ENCODE results near the gene MTIF2. TPM values are rescaled to one million over a fixed set of nuclear protein-coding genes. Genes with fewer than 3 reads are reported as not detected.

MTIF2 gene
- total RNA-seq, 1 experiment from 2014 or later: 34.1 TPM

DNA sequence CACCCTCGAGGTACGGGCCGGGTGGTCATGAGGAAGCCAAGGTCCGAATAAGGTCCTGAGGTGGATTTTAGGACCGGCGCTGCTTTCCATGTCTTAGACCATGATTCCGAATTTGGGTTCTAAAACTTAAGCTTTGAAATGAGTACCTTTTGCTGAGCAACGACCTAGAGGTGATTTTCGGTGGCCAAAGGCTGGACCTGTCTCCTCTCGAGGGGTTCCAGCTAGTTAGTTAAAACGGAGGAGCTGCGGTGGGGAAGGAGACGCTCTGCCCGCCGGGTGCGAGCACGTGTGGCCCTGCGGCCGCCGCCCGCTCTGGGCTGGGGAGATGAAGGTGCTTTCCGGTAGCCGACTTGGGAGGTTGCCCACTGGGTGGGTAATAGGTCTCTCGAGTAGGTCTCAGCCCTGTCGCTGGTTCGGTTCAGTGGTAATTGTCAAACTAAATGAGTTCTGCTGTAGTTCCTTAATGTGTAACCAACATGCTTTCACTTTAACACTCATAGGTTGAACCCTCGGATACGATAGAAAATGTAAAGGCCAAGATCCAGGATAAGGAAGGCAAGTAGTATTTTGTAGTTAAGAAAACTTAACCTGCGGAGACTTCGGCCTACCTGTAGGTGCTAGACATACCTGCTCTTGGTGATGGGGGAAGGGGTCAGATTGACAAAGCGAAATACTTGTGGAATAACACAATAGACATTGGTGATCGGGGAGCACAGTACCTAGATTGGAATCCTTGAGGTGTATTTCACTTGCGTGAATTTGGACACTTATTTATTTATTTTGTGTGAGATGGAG, 36.0 kb downstream of the MTIF2 start:
- H3K27me3 ChIP-seq (ENCODE audit: control insufficient read depth, insufficient read depth, low read length): no peaks in the 10 kb centered on the region
- intact Hi-C loops (cut with micrococcal nuclease; ENCODE audit: unreplicated experiment) (no loop called here), in situ Hi-C loops (cut with HindIII; ENCODE audit: low pct_unique_long_range_greater_than_20kb, low sequenced_read_pairs) (no loop called here)
- no peaks in the 10 kb centered on the region for H3K9me3 ChIP-seq (ENCODE audit: control insufficient read depth, insufficient read depth, low read depth, low read length)
- H3K27ac ChIP-seq (ENCODE audit: low read length): peak overlapping the region; percentile 100
- TF ChIP-seq POLR2AphosphoS5 (IDR thresholded peaks at IDR 0.05; ENCODE audit: low read depth, low read length): no peak; the same call in 1 of the 2 replicates
- TF ChIP-seq, protein P1, sequence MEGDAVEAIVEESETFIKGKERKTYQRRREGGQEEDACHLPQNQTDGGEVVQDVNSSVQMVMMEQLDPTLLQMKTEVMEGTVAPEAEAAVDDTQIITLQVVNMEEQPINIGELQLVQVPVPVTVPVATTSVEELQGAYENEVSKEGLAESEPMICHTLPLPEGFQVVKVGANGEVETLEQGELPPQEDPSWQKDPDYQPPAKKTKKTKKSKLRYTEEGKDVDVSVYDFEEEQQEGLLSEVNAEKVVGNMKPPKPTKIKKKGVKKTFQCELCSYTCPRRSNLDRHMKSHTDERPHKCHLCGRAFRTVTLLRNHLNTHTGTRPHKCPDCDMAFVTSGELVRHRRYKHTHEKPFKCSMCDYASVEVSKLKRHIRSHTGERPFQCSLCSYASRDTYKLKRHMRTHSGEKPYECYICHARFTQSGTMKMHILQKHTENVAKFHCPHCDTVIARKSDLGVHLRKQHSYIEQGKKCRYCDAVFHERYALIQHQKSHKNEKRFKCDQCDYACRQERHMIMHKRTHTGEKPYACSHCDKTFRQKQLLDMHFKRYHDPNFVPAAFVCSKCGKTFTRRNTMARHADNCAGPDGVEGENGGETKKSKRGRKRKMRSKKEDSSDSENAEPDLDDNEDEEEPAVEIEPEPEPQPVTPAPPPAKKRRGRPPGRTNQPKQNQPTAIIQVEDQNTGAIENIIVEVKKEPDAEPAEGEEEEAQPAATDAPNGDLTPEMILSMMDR (IDR thresholded peaks at IDR 0.05): no peak
- TF ChIP-seq TCF7L2 (IDR thresholded peaks at IDR 0.05; ENCODE audit: low read depth, low read length): no peak
- TF ChIP-seq SIN3A (IDR thresholded peaks at IDR 0.05; ENCODE audit: borderline replicate concordance, insufficient read depth, low read depth, low read length): no peak
- TF ChIP-seq, protein P2, sequence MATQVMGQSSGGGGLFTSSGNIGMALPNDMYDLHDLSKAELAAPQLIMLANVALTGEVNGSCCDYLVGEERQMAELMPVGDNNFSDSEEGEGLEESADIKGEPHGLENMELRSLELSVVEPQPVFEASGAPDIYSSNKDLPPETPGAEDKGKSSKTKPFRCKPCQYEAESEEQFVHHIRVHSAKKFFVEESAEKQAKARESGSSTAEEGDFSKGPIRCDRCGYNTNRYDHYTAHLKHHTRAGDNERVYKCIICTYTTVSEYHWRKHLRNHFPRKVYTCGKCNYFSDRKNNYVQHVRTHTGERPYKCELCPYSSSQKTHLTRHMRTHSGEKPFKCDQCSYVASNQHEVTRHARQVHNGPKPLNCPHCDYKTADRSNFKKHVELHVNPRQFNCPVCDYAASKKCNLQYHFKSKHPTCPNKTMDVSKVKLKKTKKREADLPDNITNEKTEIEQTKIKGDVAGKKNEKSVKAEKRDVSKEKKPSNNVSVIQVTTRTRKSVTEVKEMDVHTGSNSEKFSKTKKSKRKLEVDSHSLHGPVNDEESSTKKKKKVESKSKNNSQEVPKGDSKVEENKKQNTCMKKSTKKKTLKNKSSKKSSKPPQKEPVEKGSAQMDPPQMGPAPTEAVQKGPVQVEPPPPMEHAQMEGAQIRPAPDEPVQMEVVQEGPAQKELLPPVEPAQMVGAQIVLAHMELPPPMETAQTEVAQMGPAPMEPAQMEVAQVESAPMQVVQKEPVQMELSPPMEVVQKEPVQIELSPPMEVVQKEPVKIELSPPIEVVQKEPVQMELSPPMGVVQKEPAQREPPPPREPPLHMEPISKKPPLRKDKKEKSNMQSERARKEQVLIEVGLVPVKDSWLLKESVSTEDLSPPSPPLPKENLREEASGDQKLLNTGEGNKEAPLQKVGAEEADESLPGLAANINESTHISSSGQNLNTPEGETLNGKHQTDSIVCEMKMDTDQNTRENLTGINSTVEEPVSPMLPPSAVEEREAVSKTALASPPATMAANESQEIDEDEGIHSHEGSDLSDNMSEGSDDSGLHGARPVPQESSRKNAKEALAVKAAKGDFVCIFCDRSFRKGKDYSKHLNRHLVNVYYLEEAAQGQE (IDR thresholded peaks at IDR 0.05; ENCODE audit: insufficient read depth in 1 of 2, low read depth in 2 of 2, low read length in 1 of 2): no peak
- ATAC-seq (no peak), DNase-seq (ENCODE audit: low read depth, low spot score) (no peak)
- CTCF ChIA-PET: no interaction called here
- peak overlapping the region; percentile 78 to 99 for H3K4me3 ChIP-seq (ENCODE audit: low read depth in 2 of 2, low read length in 2 of 2)
- peaks cover 27% of the 10 kb centered on the region for H3K4me1 ChIP-seq (ENCODE audit: control insufficient read depth, insufficient read depth, low read length)
- TSS peak; percentile 85 for BruUV-seq (replicated peaks)
- peaks cover 38% of the 10 kb centered on the region for H3K36me3 ChIP-seq (ENCODE audit: control insufficient read depth, insufficient read depth, low read length)
- POLR2A ChIA-PET: no interaction called here

DNA sequence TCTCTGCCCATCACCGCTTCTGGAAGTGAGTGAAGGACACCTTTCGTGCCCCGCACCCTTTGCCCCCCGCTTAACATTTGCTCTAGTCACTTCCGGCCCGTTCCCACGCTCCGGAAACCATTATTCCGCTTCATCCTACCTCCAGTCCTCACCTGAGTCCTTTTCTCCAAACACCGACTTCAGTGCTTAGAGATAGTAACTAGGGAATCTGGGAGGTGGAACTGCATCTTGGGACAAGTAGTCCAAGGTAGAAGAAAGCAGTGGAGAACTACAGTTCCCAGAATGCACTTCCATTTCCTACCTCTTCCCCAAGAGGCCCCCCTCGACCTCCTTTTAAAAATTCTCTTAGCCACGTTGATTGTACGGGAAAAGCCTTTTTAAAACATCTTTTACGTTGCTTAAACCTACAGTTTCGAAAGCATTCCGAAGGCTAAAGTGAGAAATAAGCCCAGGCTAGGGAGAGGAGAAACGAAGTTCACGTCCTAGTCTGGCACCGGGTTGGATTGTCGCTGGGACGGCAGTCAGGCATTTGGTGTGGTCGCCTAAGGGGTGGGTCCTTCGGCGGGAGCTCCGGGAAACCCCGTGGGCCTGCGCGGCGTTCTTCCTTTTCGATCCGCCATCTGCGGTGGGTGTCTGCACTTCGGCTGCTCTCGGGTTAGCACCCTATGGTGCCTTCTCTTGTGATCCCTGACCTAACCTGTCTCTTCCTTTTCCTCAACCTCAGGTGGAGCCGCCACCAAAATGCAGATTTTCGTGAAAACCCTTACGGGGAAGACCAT, 36.8 kb downstream of the MTIF2 start, which contains the start of the genes CLHC1 and RPS27A:
CLHC1 (minus strand) TSS at position 210 of the 779 bp plus-strand sequence. CDS start 9,882 bp downstream, outside the sequence.
RPS27A (plus strand) TSS at position 605 of the 779 bp plus-strand sequence; CDS start at position 742, 137 bp downstream.
- peaks cover 27% of the 10 kb centered on the region for H3K4me1 ChIP-seq (ENCODE audit: control insufficient read depth, insufficient read depth, low read length)
- ChIA-PET POLR2A (no interaction called here), CTCF (no interaction called here)
- no TSS peak for BruUV-seq (replicated peaks)
- peak; percentile 98 for TF ChIP-seq POLR2AphosphoS5 (IDR thresholded peaks at IDR 0.05; ENCODE audit: low read depth, low read length)
- TF ChIP-seq, protein P1 (IDR thresholded peaks at IDR 0.05): no peak
- peak; percentile 80; the same call in 1 of the 2 replicates for TF ChIP-seq SIN3A (IDR thresholded peaks at IDR 0.05; ENCODE audit: borderline replicate concordance, insufficient read depth, low read depth, low read length)
- TF ChIP-seq, protein P2 (IDR thresholded peaks at IDR 0.05; ENCODE audit: insufficient read depth in 1 of 2, low read depth in 2 of 2, low read length in 1 of 2): no peak; a peak in 1 of 4 replicates
- no peak for TF ChIP-seq TCF7L2 (IDR thresholded peaks at IDR 0.05; ENCODE audit: low read depth, low read length)
- peak within 1 kb of the TSS; percentile 78 to 99 for H3K4me3 ChIP-seq (ENCODE audit: low read depth in 2 of 2, low read length in 2 of 2)
- peak; percentile 97 for ATAC-seq
- DNase-seq (ENCODE audit: low read depth, low spot score): peak; percentile 92
- no peaks in the 10 kb centered on the region for H3K27me3 ChIP-seq (ENCODE audit: control insufficient read depth, insufficient read depth, low read length)
- intact Hi-C loops (cut with micrococcal nuclease; ENCODE audit: unreplicated experiment): no loop called here
- in situ Hi-C loops (cut with HindIII; ENCODE audit: low pct_unique_long_range_greater_than_20kb, low sequenced_read_pairs): no loop called here
- peaks cover 38% of the 10 kb centered on the region for H3K36me3 ChIP-seq (ENCODE audit: control insufficient read depth, insufficient read depth, low read length)
- peak within 1 kb of the TSS; percentile 100 for H3K27ac ChIP-seq (ENCODE audit: low read length)
- H3K9me3 ChIP-seq (ENCODE audit: control insufficient read depth, insufficient read depth, low read depth, low read length): no peaks in the 10 kb centered on the region
